Epithelial cell of prostate (primary cell): ENCODE results near the gene MICAL3.

Experiments
- DNase-seq: peaks from one replicate; pipeline ENCODE4 v3.0.0-alpha.2; 2011; ENCODE audit warnings: low read depth, low spot score
- H3K27ac ChIP-seq: fragments of 450-650 bp; 2 replicates; pipeline ENCODE4 v1.5.1; 2017; ENCODE audit warnings: mild to moderate bottlenecking

The MICAL3 gene

DNA sequence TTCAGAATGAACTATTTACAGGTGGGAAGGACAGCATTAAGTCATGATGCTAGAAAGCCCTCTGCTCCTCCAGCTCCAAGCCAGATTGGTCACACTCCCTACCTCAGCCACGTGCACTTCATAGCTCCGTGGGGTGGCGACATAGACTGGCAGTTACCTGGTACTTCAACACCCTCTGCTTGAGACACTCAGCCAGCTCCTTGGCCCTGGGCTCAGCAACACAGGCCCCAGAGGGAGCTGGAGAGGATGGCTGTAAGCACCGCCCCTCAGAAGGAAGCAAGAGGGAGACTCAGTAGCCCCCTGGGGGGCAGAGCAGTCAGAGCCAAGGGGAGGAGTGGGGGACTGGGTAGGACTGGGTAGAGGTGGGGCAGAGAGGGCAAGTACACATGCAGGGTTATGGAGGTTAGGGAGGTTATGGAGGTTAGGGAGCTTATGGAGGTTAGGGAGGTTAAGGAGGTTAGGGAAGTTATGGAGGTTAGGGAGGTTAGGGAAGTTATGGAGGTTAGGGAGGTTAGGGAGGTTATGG lies 148.0 kb downstream of the MICAL3 start:
- no peak overlapping the region for H3K27ac ChIP-seq
- no peak for DNase-seq

DNA sequence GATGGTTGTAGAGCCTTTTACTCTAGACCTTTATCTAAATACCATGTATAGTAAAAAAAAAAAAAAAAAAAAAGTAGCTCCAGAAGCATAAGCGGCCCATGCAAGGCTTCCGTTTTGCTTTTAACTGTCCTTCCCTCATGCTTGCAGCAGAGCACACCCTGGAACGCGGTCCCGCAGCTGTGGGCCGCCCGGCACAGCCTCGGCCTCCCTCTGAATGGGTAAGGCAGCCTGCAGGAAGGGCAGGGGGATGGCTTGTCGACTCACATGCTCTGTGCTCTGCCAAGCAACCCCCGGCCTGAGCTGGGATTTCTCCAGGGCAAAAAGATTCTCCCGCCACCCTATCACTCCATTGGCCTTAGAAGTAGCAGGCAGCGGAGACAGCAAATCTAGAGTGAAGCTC lies 148.7 kb downstream of the MICAL3 start:
- no peak overlapping the region for H3K27ac ChIP-seq
- no peak for DNase-seq

DNA sequence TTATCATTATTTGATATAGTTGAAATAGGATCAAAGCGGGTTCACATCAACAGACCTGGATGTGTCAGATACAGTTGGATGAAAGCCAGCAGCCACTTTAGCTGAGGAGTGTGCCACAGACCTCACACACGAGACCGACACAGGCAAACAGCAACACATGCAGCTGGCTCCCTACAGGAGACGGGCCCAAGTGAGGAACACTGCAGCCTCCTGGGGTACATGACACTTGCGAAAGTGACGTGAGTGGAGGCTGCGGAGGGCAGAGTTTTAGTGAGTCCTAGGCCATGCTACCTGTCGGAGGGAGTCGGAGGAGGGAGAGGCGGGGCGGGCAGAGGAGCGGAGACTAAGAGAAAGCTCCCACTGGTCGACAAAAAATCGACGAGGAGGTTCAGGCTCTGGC lies 149.2 kb downstream of the MICAL3 start:
- no peak for DNase-seq
- H3K27ac ChIP-seq: no peak overlapping the region

DNA sequence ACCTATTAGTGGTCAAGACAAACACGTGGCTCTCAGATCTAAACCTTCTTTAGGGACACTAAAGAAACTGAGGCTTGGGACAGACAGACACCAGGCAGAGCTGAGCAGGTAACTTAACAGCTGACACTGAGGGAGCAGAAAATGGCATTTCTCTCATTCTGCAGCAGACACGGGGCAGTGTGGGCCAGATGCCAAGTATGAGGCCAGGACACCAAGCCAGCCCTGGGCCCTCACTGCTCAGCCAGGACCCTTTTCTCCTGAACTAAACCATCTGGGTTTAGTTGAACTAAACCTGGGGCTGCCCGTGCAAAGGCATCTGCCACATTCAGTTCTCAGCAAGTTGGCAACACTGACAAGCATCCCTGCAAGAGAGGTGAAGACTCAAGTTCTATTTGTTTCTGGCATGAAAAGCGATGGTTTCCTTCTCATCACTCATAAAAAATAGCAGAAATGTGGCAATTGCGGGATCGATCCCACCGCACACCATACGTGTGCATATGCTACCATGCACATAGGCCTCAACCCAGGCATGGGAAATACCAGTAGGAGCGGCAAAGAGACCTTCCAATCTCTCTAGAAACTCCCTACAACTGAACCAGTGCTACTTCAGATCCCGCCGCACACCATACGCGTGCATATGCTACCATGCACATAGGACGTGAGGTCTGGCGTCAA lies 150.0 kb downstream of the MICAL3 start:
- no peak for DNase-seq
- H3K27ac ChIP-seq: no peak overlapping the region

DNA sequence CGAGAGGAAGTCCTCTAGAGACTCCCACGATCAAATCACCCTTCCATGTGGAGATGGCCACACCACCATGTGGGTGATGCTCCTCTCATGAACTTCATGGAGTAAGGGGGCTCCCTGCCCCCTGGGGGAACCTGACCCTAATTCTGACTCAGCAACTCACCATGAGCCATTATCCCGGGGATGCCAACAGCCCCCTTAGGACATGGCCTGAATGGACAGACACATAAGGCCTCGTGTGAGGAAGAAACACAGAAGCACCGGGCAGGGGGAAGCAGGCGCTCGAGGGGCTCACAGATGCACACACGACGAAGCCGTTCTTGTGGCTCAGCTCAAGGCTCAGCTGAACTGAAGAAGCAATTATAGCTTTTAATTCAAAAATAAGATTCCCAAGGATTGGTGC lies 150.6 kb downstream of the MICAL3 start:
- no peak for DNase-seq
- no peak overlapping the region for H3K27ac ChIP-seq

DNA sequence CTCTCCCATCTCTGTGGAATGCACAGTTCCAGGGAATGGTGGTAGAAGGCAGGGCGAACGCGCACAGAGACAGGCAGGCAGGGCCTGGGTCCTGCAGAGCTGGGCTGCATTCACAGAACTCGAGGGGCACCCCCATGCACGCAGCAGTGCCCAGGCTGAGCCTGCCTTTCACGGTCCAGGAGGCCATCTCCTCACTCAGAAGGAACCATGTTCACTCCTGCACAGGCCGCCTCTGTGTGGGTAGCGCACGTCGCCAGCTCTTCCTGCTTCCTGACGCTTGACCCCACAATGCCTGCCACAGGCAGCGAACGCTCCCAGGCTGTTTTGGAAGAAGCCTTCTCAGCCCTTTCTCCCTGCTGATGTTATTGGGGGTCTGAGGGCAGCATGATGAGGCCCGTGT lies 151.2 kb downstream of the MICAL3 start:
- H3K27ac ChIP-seq: no peak overlapping the region
- no peak for DNase-seq

DNA sequence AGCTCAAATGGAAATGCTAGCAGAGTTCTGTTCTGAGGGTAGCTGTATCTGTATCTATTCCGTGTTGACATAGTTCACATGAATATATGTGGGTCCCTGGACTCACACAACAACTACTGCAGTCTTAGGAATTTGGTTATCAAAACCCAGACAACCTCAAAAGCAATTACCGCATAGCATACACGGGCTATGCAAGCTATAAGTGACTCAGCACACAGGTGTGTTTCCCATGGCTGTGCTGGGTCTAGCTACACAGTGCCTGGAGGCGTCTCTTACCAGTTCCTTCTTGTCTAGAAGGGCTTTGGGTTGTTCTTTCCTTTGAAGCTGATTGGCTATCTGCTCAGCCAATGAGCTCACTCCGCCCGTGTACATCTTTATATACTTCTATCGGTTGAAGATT lies 151.9 kb downstream of the MICAL3 start:
- DNase-seq: peak; percentile 90
- H3K27ac ChIP-seq: no peak overlapping the region

DNA sequence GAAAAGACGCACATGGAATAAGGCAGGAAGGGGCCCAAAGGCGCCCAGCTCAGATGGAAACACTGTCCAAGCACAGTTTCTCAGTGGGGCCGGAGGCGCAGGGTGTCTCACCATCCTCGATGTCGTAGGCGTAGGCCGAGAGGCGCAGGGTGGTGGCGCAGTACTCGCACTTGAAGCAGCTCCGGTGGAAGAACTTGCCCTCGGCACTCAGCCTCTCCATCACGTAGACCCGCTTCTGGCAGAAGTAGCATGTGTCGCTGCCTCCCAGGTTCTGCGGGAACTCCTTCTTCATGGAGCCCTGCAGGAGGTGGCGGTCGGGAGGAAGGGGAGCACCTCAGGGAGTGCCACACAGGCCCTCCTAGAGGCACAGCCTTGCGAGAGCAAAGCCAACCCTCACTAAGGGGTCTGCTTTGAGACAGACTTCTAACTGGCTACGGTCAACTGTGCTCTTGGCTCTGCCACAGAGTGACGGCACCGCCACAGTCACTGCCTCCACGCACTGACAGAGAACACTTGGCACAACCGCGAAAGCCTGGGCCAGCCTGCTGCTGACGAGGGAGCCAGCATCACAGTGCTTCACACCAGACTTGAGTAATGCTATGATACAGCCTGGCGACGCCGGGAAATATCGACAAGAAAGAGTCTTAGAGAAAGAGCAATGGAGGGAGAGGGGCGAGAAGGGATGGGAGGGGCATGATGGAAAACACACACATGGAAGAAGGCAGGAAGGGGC lies 152.5 kb downstream of the MICAL3 start:
- no peak overlapping the region for H3K27ac ChIP-seq
- no peak for DNase-seq

DNA sequence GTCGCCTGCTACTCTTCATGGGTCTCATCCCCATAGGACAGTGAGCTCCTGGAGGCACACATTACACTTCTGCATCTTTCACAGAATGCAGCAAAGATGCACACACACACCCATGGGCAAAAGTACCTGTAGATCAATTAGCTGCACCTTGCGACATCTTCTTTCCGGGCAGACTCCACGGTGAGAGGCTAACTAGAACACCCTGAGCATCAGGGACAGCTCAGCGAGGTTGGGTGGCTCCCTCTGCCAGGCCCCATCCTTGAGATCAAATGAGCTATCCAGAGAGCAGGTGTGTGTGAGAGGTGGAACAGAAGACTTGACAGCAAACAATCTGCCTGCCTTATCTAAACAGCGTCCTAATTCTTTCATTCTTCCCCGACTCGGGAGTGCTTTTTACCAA lies 154.0 kb downstream of the MICAL3 start:
- H3K27ac ChIP-seq: no peak overlapping the region
- no peak for DNase-seq

DNA sequence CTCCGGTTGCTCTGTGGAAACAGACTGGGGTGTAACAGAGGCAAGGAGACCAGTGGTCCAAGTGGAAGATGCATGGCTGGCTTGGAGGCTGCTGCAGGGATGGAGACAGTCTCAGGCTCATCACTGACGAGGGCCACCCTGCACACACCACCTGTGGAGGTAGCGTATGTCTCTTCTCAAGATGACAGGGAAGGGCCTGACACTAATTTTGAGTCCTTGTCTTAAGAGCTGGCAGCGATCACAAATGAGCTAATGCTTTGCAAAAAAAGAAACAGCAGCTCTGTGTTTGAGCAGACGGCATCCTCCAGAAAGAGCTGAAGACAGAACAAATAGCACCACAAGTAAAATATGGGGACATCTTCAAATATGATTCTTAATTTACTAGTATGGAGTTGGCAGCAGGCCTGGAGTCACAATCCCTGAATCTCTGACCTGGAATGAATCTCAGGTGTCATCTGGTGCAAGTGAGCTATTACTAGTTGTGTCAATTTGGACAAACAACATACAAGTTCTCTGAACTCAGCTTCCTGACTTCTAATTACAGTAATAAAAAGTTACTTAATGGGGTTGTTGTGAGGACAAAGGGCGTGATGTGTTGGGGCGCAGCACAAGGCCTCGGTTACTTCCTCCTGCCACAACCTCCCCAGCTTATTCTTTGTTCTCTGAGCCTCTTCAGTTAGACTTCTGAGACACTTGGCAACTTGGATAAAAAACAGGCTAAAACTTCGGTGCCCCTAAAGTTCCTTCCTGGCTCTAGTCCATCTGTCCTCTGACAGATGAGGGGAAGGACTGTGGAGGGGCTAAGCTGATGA lies 154.9 kb downstream of the MICAL3 start:
- no peak for DNase-seq
- H3K27ac ChIP-seq: no peak overlapping the region

DNA sequence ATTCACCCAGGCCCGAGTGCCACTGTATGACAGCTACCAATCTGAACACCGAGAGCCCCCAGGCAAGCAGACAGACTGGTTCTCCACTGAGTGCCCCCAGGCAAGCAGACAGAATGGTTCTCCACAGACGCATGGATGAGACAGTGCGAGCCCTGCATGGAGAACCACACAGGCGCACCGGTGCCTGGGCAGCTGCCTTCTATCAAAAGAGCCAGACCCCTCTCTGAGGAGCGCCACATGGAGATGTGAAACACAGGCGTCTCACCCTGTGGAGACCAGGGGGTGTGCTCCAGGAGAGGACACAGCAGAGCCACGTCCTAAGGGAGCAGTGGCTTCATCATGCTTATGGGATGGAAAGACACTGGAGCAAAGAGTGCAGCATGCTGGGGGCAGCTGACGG lies 155.6 kb downstream of the MICAL3 start:
- DNase-seq: no peak
- no peak overlapping the region for H3K27ac ChIP-seq

DNA sequence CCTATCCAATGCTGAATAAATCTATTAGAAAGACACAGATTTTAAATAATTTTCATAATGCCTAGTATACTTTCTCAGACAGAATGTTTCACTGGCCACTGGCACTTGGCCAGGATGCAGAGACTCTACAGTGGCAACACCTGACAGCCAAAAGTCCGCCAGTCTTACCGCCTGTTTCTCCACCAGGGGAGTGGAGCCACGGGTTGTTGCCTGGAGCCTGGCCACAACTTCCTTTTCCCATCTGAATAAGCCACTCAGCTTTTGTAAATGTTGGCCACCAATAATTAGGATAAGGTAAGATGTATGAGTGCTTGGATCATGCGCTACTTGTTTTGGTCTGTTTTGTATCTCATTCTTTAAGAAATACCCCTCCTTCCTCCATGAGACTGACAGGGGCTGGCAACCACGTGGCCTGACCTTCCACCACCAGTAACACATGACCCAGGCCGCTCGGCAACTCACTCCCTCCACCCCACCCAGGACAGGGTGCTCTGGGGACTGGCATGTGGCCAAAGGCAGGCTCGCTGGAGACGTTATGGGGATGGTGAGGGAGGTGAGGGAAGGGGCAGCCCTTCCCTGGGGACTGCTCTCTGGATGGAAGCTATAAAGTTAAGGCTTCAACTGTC lies 157.1 kb downstream of the MICAL3 start:
- H3K27ac ChIP-seq: no peak overlapping the region
- DNase-seq: no peak

DNA sequence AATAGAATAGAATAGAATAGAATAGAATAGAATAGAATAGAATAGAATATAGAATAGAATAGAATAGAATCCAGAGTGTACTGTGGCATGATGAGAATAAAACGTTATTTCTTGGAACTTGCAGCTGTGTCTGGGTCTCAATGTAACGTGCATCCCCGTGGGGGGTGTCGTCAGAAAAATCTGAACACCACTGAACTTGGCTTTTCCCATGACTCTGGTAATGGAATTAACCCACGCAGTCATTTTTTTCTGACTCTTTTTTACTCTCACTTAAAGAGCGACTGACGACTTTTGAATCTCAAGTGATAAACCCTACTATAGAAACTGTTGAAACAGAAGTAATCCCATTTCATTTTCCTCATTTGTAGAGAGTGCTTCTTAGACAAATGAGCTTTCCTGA lies 157.7 kb downstream of the MICAL3 start:
- H3K27ac ChIP-seq: no peak overlapping the region
- DNase-seq: no peak

DNA sequence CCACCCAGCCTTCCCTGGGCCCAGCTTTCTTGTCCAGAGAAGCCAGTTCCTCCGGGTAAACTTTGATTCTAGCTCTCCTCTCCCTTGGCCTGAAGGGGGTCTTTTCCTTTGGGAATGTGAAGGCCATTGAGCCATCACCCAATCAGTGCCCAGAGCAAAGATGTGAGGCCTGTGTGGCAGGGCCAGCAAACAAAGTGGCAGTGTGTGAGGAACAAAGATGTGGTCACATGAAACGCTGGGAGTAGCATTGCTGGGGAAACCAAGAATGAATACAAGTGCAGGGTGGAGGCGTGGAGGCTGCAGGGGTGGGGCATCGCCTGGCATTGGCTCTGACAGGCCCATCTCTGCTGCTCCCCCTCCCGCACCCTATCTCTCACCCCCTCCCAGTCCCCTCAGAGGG lies 158.2 kb downstream of the MICAL3 start:
- no peak for DNase-seq
- no peak overlapping the region for H3K27ac ChIP-seq

DNA sequence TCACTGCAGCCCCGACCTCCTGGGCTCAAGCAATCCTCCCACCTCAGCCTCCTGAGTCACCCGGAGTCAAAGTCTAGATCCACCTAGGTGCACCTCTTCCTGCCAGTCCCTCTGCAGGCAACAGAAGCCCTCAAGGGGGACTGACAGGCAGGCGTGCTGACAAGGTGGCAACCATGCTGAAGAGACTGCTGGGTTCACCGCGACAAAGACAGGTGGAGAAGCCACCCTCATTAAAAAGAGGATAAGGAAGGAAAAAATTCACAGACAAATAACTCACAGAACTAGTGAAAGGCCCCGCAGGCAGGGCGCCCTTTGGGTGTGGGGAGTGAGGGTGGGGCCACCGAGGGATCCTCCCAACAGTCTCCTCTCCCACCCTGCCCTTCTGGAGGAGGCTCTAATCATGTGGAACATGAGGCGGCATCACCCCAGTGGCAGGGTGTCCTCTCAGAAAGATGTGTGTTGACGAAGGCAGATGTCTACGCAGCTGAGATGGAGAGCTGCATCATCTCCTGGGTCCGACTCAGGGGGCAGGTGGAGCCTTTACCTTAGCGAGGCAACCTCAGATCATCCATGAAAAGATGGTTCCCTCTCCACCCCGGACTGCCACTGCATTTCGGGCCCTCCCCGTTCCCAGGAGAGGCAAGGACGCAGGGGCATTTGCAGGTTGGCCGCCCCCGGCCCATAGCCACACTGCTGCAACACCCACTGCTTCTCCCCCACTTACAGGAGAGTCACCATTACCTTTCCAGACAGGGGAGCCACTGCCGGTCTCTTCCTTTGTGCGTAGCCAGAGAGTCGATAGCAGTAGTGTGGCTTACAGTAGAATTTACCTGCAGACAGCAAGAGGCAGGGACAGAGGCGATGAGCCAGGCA lies 158.9 kb downstream of the MICAL3 start:
- no peak overlapping the region for H3K27ac ChIP-seq

DNA sequence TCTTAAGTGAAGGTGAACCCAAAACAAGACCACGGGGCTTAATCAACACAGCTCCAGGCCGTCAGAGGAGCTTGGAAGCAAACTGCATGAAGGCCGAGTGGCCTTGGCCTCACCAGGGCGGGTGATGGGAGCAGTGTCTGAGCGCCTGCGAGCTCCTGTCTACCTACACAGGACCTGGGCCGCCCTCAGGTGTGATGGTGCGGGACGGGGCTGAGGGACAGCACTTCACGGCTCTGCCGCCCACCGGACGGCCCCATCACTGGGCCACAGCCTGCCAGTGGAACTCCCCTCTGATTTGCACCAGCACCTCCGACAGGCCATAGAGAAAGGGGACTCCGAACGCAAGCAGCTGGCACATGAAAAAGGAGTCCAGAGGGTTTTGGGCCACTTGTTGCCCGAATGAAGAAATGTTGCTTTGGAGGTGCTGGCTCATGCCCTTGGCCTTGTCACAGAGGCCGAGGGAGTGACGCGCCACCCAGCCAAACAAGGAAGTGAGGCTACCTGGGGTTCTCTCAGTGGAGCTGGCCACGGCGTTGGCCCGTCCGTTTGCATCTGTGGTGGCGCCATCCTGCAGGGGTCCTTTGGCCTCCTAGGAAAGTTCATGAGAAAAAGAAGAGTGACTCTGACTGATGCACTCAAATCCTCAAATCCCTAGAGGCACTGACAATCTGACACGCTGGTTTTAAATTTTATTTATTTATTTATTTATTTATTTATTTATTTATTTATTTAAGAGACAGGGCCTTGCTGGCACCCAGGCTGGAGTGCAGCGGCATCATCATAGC lies 159.8 kb downstream of the MICAL3 start:
- no peak for DNase-seq
- H3K27ac ChIP-seq: no peak overlapping the region

More for the DNA sequence above, 158.9 kb downstream of the MICAL3 start:
- DNase-seq: no peak

DNA sequence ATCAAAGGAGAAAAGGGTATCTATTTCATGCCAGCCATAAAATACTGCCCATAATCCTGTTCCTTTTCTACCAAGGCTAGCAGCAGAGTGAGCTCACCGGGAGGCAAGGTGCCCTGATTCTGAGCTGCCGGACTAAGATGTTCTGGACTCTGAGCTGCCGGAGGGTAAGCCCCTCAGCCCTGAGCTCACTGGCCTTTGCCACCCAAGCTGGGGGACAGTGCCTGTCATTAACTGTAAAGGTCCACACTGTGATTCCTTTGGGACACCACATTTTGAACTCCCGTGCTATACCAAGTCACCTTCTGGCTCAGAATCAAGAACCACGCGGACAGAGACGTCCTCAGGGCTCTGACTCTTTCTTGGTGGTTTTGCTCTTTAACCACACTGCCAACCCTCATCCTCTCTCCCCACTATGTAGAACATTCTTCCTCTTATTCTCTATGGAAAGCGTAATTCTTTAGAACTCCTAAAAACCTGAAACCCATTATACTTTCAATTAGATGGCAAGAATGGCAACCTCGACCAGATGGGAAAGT lies 161.6 kb downstream of the MICAL3 start:
- H3K27ac ChIP-seq: no peak overlapping the region
- DNase-seq: no peak

DNA sequence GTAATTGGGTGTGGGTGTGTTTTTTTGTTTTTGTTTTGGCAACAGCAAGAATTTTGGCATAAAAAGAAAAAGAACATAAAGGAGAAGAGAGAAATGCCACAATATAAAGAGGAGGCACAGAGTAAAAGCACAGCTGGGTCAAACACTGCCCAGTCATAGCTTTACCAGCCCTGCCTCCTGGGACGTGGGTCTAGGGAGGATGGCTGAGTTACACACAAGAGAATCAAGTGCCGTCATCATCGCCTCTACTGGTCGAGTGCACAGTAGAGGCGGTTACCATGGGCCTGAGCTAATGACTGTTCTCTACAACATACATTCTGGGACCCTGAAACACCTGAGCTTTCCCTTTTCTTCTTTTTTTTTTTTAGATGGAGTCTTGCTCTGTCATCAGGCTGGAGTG lies 162.5 kb downstream of the MICAL3 start:
- H3K27ac ChIP-seq: no peak overlapping the region
- DNase-seq: no peak
